Common myeloid progenitor, CD34-positive (primary cell): ENCODE data around the gene BRD7.

Experiments used
- CTCF ChIA-PET: fragments of 350-600 bp; sonication (Branson Sonifier 250); formaldehyde crosslinking; loops from one replicate; lab custom pipeline; 2021; ENCODE audit warnings: antibody characterized with exemption; lab: Charles Lee
- POLR2A ChIA-PET: fragments of 350-600 bp; sonication (Branson Sonifier 250); formaldehyde crosslinking; loops from one replicate; lab custom pipeline; 2021; ENCODE audit warnings: antibody characterized with exemption; lab: Charles Lee
- DNase-seq, 3 donors: peaks; one replicate each; pipeline versions ENCODE4 v3.0.0 to v3.0.0-alpha.2; 2013
- H3K27ac ChIP-seq, 2 experiments: 1 replicate in 1 of 2; 2 replicates in 1 of 2; pipeline ENCODE4 v1.7.0; 2013; ENCODE audit warnings: inconsistent platforms in 2 of 2, low read length in 2 of 2, mild to moderate bottlenecking in 2 of 2, low read depth in 1 of 2, moderate library complexity in 1 of 2; ENCODE audit not compliant: severe bottlenecking in 2 of 2, insufficient read depth in 1 of 2, poor library complexity in 1 of 2
- H3K27me3 ChIP-seq, 5 experiments: replicated peaks in 2 of 5; 1 replicate in 3 of 5; 2 replicates in 2 of 5; pipeline versions ENCODE4 v1.6.1 to v1.7.0; 2013; ENCODE audit warnings: low read length in 4 of 5, mild to moderate bottlenecking in 2 of 5, moderate library complexity in 2 of 5, inconsistent platforms in 1 of 5; ENCODE audit not compliant: insufficient read depth in 5 of 5, control insufficient read depth in 4 of 5
- H3K36me3 ChIP-seq, 4 experiments: 1 replicate in 2 of 4; 2 replicates in 2 of 4; pipeline versions ENCODE4 v1.6.1 to v1.7.0; 2013; ENCODE audit warnings: low read length in 3 of 4, control low read depth in 1 of 4, mild to moderate bottlenecking in 1 of 4; ENCODE audit not compliant: control insufficient read depth in 4 of 4, insufficient read depth in 4 of 4
- H3K4me1 ChIP-seq, 4 experiments: 1 replicate in 3 of 4; 2 replicates in 1 of 4; pipeline versions ENCODE4 v1.6.1 to v1.7.1; 2013; ENCODE audit warnings: low read length in 3 of 4, mild to moderate bottlenecking in 3 of 4, control low read depth in 1 of 4, inconsistent platforms in 1 of 4, moderate library complexity in 1 of 4; ENCODE audit not compliant: control insufficient read depth in 4 of 4, insufficient read depth in 4 of 4; ENCODE audit errors: control extremely low read depth in 1 of 4
- H3K4me3 ChIP-seq, 7 experiments: 1 replicate in 4 of 7; 2 replicates in 3 of 7; pipeline versions ENCODE4 v1.5.1 to v1.7.0; 2013; ENCODE audit warnings: mild to moderate bottlenecking in 7 of 7, low read length in 6 of 7, moderate library complexity in 6 of 7, inconsistent platforms in 2 of 7, low read depth in 2 of 7, control low read depth in 1 of 7; ENCODE audit not compliant: insufficient read depth in 4 of 7, control insufficient read depth in 1 of 7; ENCODE audit errors: extremely low read depth in 1 of 7
- H3K9me3 ChIP-seq, 5 experiments: 1 replicate in 4 of 5; 2 replicates in 1 of 5; pipeline versions ENCODE4 v1.6.1 to v1.7.1; 2013; ENCODE audit warnings: low read length in 4 of 5, mild to moderate bottlenecking in 2 of 5, inconsistent platforms in 1 of 5, low read depth in 1 of 5, moderate library complexity in 1 of 5; ENCODE audit not compliant: control insufficient read depth in 4 of 5, insufficient read depth in 2 of 5; ENCODE audit errors: control extremely low read depth in 1 of 5
- WGBS: methylation state at CpG from one replicate; pipeline ENCODE4 v1.1.5; 2013; ENCODE audit not compliant: insufficient coverage; 5-methylcytosine and 5-hydroxymethylcytosine counted together

BRD7 gene

DNA sequence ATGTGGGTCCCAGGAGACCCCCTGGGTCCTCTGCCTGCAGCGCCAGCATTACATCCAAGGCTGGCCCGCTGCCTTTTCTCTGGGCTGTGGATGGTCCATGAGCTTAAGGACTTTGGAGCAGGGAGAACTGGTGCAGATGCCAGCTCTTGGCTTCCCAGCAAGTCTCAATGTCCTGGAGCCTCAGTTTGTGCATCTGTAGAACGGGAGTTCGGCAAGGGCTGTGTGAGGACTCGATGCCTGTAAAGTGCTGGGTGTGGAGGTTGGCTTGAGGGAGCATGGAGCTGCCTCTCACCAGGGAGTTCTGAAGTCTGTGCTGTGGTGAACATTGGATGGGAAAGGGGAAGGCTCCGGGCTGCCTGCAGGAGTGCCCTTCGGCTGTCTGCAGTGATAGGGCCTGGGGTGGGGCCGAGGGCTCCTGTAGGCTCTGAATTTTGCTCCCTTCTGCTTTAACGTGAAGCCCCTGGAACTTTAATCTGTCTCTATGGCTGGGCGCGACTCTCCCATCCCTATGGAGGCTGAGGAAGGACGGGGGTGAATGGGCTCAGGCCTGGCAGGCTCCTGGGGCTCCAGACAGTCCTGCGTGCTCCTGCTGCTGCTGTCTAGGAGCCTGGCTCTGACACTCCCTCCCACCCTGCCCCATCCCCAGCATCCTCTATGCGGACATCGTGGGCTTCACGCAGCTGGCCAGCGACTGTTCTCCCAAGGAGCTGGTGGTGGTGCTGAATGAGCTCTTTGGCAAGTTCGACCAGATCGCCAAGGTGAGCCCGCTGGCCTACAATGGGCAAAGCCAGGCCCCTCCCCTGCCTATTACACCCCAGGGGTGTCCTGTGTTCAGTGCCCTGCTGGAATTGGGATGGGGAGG is 74.6 kb downstream of the BRD7 start:
- DNase-seq = no peak
- no peak overlapping the region for H3K27ac ChIP-seq
- no peaks in the 10 kb centered on the region for H3K9me3 ChIP-seq
- peaks cover 0 to 16% (median 8%) of the 10 kb centered on the region in 4 experiments for H3K4me1 ChIP-seq
- POLR2A ChIA-PET = no interaction called here
- H3K4me3 ChIP-seq = no peak overlapping the region
- peaks cover 12 to 91% (median 63%) of the 10 kb centered on the region in 4 experiments for H3K36me3 ChIP-seq
- WGBS = over 99% methylated on average over 20 of the region's 20 CpGs
- H3K27me3 ChIP-seq = no peaks in the 10 kb centered on the region
- CTCF ChIA-PET = interaction anchor here (1.0 to 2.0 kb wide), 5 partner anchors 8 to 84 kb away, joined by 3 to 7 read pairs (median 3); no protein-coding TSS in a partner anchor

DNA sequence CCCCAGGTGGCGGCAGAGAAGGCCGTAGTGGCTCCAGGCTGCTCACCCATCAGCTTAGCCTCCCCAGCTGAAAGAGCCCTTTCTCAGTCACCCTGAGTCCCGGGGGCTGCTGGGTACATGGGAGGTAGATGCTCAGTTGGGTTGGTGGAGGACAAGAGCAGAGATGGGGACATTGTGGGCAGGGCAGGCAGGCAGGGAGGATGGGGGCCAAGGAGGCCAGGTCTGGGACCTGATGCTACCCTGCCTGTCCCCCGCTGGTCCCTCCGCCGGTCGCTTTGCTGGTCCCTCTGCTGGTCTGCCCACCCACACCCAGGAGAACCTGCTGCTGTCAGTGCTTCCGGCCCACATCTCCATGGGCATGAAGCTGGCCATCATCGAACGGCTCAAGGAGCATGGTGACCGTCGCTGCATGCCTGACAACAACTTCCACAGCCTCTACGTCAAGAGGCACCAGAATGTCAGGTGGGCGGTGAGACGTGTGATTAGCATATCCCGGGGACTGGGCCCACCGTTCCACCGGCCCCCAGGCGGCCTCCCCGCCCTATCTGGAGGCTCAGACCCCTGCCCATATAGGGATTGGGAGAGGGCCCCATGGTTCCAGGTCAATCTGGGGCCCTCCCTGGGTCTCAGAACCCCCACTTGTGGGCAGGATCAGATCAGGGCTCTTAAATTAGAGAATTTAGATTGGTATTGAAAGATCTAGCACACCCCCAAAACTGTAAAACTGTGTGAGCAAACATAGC is 75.6 kb downstream of the BRD7 start:
- DNase-seq = no peak
- no peaks in the 10 kb centered on the region for H3K27me3 ChIP-seq
- no peaks in the 10 kb centered on the region for H3K9me3 ChIP-seq
- ChIA-PET POLR2A (no interaction called here), CTCF (interaction anchor here (0.7 to 2.0 kb wide), 4 partner anchors 7 to 83 kb away, joined by 3 to 7 read pairs (median 3); partner anchors contain the start of gene ADCY7)
- no peak overlapping the region for H3K27ac ChIP-seq
- H3K4me1 ChIP-seq = peaks cover 0 to 17% (median 8%) of the 10 kb centered on the region in 4 experiments
- H3K36me3 ChIP-seq = peaks cover 16 to 88% (median 63%) of the 10 kb centered on the region in 4 experiments
- no peak overlapping the region for H3K4me3 ChIP-seq
- WGBS = 95% methylated on average over 20 of the region's 20 CpGs

- POLR2A ChIA-PET = no interaction called here
- no peak overlapping the region for H3K4me3 ChIP-seq
- H3K9me3 ChIP-seq = no peaks in the 10 kb centered on the region
- H3K27ac ChIP-seq = no peak overlapping the region
- H3K36me3 ChIP-seq = peaks cover 16 to 88% (median 68%) of the 10 kb centered on the region in 4 experiments
- WGBS = 97% methylated on average over 12 of the region's 12 CpGs
- H3K4me1 ChIP-seq = peaks cover 0 to 19% (median 7%) of the 10 kb centered on the region in 4 experiments
- CTCF ChIA-PET = interaction anchor here (0.7 kb wide), 1 partner anchor 26 kb away, joined by 3 read pairs; the partner anchor contains the start of gene ADCY7
- DNase-seq = no peak
- H3K27me3 ChIP-seq = no peaks in the 10 kb centered on the region
Measured at GRCh38 chr16:50292566-50292948, 76.2 kb downstream of the BRD7 start.

DNA sequence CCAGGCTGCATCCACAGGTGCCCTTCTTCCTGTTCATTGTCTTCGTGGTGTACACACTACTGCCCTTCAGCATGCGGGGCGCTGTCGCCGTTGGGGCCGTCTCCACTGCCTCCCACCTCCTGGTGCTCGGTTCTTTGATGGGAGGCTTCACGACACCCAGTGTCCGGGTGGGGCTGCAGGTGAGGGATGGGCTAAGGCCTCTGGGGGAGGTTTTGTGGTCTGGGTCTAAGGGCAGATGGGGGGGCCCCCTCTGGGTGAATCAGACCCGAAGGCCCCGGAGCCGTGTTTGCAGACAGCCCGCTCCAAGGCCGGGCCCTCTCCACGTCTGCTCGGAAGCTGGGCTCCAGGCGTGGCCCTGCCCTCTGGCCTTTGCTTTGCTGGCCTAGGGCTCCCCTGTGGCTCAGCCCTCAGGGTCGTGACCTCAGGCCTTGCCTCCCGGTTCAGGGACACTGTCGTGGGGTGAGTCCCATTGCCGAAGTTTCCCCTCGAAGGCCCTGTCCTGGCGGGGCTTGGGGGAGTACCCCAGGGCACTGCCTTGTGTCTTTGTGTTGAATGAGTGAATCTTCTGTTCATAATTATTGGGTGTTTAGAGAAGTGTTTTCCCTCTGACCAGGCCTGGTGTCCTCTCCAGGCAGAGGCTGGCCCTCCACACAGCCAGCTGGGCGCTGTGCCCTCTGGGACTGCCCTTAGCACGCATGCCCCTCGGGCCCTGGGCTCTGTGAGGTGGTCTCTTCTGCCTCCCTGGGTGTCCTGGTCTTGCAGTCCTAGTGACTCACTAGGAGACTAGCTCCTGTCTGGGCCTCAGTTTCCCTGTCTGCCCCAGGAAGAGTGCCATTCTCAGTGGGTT is 76.8 kb downstream of the BRD7 start:
- Histone ChIP-seq H3K27ac (no peak overlapping the region), H3K4me1 (peaks cover 0 to 15% (median 4%) of the 10 kb centered on the region in 4 experiments), H3K4me3 (no peak overlapping the region), H3K27me3 (no peaks in the 10 kb centered on the region), H3K36me3 (peaks cover 16 to 82% (median 67%) of the 10 kb centered on the region in 4 experiments), H3K9me3 (no peaks in the 10 kb centered on the region)
- ChIA-PET POLR2A (no interaction called here), CTCF (interaction anchor here (0.7 kb wide), 1 partner anchor 26 kb away, joined by 3 read pairs; the partner anchor contains the start of gene ADCY7)
- no peak for DNase-seq
- WGBS = 98% methylated on average over 25 of the region's 26 CpGs

DNA sequence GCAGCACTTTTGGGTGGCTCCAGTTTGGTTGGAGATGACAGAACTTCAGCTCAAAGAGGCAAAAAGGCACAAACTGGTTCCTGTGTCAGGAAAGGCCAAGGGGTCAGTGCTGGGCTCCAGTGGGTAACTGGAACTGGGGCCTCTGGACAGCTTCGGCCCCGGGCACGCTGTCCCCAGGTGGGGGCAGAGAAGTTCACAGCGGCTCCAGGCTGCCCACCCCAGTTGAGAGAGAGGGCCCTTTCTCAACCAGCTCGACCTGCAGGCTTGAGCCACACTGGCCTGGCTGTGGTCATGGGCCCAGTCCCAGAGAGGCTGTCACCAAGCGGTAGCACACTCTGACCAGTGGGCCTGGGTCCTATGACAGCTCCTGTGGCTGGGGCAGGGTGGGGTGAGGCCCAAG is 77.9 kb downstream of the BRD7 start:
- H3K9me3 ChIP-seq = peaks cover 0 to 3% (median 1%) of the 10 kb centered on the region in 5 experiments
- WGBS = 100% methylated on average over 5 of the region's 6 CpGs
- H3K27me3 ChIP-seq = no peaks in the 10 kb centered on the region
- peaks cover 18 to 84% (median 69%) of the 10 kb centered on the region in 4 experiments for H3K36me3 ChIP-seq
- H3K4me3 ChIP-seq = no peak overlapping the region
- ChIA-PET POLR2A (no interaction called here), CTCF (interaction anchor here (14.0 kb wide), 1 partner anchor 24 kb away, joined by 274 read pairs; the partner anchor contains the start of gene ADCY7)
- H3K27ac ChIP-seq = no peak overlapping the region
- H3K4me1 ChIP-seq = peaks cover 0 to 11% (median 3%) of the 10 kb centered on the region in 4 experiments
- DNase-seq = no peak

- Histone ChIP-seq H3K4me1 (peaks cover under 1 to 18% (median 10%) of the 10 kb centered on the region in 4 experiments), H3K27me3 (no peaks in the 10 kb centered on the region), H3K27ac (no peak overlapping the region), H3K9me3 (peaks cover 0 to 3% (median 1%) of the 10 kb centered on the region in 5 experiments), H3K36me3 (peaks cover 18 to 84% (median 64%) of the 10 kb centered on the region in 4 experiments), H3K4me3 (no peak overlapping the region)
- POLR2A ChIA-PET = no interaction called here
- CTCF ChIA-PET = interaction anchor here (0.5 to 14.0 kb wide), 3 partner anchors 10 to 31 kb away, joined by 3 to 274 read pairs (median 4); partner anchors contain the start of gene ADCY7
- WGBS = 95% methylated on average over 30 of the region's 30 CpGs
- DNase-seq = no peak
Measured at GRCh38 chr16:50289950-50290764, 78.6 kb downstream of the BRD7 start.
